HG03565 (cell line): ENCODE results near the gene DNAH10.

Experiments
- ATAC-seq: cut with Tn5 transposase; IDR thresholded peaks from one replicate; pipeline ENCODE4 v1.9.1; 2021; ENCODE audit warnings: mild to moderate bottlenecking, moderate library complexity; ENCODE audit not compliant: unreplicated experiment

The DNAH10 gene

GRCh38 chr12:123840765-123841425 is 78.8 kb downstream of the DNAH10 start:
- no peak for ATAC-seq

- no peak for ATAC-seq
Observed at GRCh38 chr12:123843912-123844748, 82.0 kb downstream of the DNAH10 start.

GRCh38 chr12:123845881-123846280 is 83.8 kb downstream of the DNAH10 start:
- no peak for ATAC-seq

DNA sequence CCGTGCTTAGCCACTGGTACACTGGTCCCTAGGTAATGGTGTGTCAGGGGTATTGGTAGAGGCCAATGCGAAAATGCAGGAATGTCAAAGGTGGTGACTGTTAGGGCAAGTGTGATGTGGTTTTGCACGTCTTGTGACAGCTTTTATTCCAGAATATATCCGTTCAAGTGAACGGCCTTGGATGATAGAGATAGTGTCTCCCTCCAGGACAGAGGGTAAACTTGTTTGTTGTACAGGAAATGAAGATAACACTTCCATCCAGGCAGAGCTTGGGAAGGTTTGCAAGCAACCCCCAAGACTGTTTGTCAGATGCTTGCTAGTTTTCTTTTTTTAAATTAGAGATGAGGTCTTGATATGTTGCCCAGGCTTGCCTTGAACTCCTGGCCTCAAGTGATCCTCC is 84.2 kb downstream of the DNAH10 start:
- no peak for ATAC-seq

DNA sequence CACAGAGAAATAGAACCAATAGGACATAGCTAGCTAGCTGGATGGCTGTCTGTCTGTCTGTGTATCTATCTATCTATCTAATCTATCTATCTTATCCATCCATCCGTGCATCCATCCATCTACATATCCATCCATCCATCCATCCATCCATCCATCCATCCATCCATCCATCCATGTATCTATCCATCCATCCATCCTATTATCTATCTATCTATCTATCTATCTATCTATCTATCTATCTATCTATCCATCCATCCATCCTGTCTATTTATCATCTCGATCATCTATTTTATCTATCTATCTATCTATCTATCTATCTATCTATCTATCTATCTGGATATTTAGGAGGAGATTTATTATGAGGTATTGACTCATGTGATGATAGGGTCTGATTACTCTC is 84.9 kb downstream of the DNAH10 start:
- ATAC-seq: no peak

DNA sequence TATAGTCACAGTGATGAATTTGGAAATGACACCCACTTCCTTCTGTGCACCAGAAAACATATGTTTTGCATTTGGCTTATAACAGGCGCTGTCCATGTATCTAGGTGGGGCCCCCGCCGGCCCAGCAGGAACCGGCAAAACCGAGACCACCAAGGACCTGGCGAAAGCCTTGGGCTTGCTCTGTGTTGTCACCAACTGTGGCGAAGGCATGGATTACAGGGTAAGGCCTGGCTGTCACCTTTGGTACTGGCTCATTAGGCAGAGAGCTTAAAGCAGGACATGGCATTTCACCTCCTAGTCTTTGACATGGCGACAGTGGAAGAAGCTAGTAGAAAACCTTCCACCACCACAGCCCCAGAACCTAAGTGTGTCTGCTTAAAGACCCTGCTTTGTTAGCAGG is 85.8 kb downstream of the DNAH10 start:
- no peak for ATAC-seq

- no peak for ATAC-seq
Observed at GRCh38 chr12:123849517-123849916, 87.4 kb downstream of the DNAH10 start.

DNA sequence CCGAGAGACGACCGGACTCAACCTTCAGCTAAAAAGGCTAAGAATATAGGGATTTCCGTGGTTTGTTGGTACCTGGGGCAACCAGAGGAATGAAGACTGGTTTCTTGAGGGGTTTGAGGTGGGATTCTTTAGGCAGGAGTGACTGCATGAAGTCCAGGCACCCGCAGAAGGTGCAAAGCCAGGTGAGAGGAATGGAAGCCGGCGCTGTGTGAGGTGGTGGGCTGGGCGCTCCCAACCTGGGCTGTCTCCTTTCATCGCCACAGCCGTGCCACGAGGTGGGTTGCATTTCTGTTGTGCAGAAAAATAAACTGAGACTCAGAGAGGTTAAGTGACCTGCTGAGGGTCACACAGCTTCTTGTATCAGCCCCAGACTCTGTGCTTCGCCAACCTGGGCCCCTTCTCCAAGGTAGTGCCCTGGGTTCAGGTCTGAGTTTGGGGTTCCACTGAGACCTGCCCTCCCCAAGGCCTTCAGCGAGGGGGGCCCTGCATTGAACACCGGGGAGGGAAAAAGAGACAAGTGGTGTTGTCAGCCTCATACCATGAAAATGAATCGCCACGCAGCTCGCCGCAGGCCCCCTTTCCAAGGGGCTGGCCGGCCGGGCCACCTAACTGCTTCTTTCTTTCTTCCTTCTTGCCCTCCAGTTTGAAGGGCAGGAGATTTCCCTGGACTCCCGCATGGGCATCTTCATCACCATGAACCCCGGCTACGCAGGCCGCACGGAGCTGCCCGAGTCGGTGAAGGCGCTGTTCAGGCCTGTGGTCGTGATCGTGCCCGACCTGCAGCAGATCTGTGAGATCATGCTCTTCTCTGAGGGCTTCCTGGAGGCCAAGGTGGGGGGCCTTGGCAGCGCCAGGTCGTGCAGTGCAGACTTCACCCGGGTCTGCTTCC is 88.4 kb downstream of the DNAH10 start:
- no peak for ATAC-seq

GRCh38 chr12:123853396-123854070 is 91.4 kb downstream of the DNAH10 start:
- no peak for ATAC-seq

- no peak for ATAC-seq
Observed at GRCh38 chr12:123854232-123854631, 92.1 kb downstream of the DNAH10 start.

DNA sequence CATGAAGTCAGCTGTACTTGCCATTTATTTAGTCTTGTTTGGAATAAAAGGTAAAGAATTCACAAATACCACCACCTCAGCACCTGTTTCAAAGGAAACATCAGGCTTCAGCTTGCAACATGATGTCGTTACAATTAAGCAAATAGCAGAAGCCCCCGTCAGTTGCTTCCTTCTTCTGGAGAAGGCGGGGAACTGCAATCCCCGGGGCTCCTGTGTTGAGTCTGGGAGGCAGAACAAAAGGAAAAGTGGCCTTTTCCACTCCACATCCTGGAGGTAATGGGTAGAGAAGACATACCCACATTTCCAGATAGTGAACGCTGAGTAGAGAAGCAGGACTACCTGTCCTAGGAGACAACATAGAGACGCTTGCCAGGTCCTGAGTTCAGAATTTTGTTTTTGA is 92.8 kb downstream of the DNAH10 start:
- ATAC-seq: no peak

DNA sequence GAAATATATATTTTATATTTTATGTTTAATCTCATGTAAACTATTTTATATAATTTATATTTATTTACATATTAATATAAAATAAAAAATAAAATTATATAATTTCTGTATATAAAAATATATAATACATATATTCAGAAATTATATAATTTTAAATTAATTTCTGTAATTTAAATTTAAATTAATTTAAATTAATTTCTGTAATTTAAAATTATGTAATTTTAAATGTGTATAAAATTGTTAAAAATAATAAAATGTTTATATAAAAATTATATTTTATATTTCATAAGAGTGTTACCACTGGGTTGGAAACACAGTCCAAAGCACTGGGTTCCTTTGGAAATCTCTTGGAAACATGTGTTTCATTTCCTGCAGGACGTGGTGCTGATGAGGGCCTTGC is 94.6 kb downstream of the DNAH10 start:
- no peak for ATAC-seq

- ATAC-seq: no peak
Observed at GRCh38 chr12:123858176-123858575, 96.1 kb downstream of the DNAH10 start.

GRCh38 chr12:123859035-123859434 is 96.9 kb downstream of the DNAH10 start:
- ATAC-seq: no peak

GRCh38 chr12:123860377-123860776 is 98.3 kb downstream of the DNAH10 start:
- no peak for ATAC-seq

GRCh38 chr12:123861392-123861791 is 99.3 kb downstream of the DNAH10 start:
- no peak for ATAC-seq

- ATAC-seq: no peak
Observed at GRCh38 chr12:123867141-123867540, 105.0 kb downstream of the DNAH10 start.

DNA sequence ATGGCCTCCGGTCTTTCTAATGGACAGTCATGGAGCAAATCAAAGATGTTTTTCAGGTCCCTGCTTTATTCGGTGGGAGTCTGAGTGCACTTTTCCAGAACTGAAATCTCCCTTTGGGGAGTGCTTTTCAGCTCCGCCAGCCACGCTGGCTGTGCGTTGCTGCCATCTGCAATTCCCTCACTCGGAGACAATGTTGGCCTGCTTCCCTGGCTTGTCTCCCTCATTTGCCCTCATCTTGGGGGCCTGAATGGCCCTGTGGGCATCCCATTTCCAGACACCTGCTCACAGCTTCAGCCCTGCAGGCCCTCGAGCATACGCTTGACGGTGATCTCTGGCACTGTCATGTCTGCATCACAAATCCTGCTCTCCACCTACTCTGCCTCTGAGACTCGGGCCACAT is 106.7 kb downstream of the DNAH10 start:
- no peak for ATAC-seq

GRCh38 chr12:123873793-123874192 is 111.7 kb downstream of the DNAH10 start:
- ATAC-seq: no peak

GRCh38 chr12:123877968-123878367 is 115.9 kb downstream of the DNAH10 start:
- ATAC-seq: no peak

DNA sequence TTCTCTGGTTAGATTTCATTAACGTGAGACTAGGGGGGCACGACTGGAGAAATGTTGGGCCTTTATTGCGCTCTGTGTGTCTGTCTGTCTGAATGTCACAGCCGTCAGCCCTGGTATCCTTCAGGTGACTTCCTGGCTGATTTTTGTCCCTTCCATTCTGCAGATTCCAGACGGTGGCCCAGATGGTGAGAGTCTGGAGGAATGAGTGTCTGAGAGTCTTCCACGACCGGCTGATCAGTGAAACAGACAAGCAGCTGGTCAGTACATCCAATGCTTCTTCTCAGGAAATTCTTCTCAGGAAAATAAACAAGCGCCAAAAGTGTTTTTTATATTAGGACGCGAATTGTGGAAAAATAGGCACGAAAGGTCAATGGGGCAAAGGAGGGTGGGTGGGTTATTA is 117.0 kb downstream of the DNAH10 start:
- ATAC-seq: no peak
